Prostate gland (tissue), 2 donors: Measurements from ENCODE around the gene MICU1. TPM values are rescaled to one million over a fixed set of nuclear protein-coding genes. Genes with fewer than 3 reads are reported as not detected.

Source experiments
- DNase-seq: peaks from one replicate; pipeline ENCODE4 v3.0.0-alpha.2; 2019; ENCODE audit warnings: low spot score
- H3K27ac ChIP-seq, 2 donors: fragments of 200-600 bp; sonication (generic); 2 replicates each; pipeline ENCODE4 v1.5.1; 2017 to 2019
- H3K27me3 ChIP-seq: fragments of 200-600 bp; sonication (generic); replicated peaks from 2 replicates; pipeline ENCODE4 v1.5.1; 2019; ENCODE audit not compliant: insufficient read depth
- H3K36me3 ChIP-seq, 2 donors: fragments of 200-600 bp; sonication (generic); 1 replicate in 1 of 2; 2 replicates in 1 of 2; pipeline versions ENCODE4 v1.5.1 to v1.8.1; 2017 to 2019
- H3K4me1 ChIP-seq: fragments of 200-600 bp; sonication (generic); replicated peaks from 2 replicates; pipeline ENCODE4 v1.5.1; 2019
- H3K4me3 ChIP-seq, 2 donors: fragments of 200-600 bp; sonication (generic); 2 replicates each; pipeline ENCODE4 v1.5.1; 2017 to 2019
- H3K9me3 ChIP-seq: fragments of 200-600 bp; sonication (generic); 2 replicates; pipeline ENCODE4 v1.5.1; 2017
- POLR2A ChIP-seq: fragments of 450-650 bp; IDR thresholded peaks from one replicate; pipeline ENCODE4 v1.6.1; 2016; ENCODE audit warnings: antibody characterized with exemption, mild to moderate bottlenecking
- POLR2AphosphoS5 ChIP-seq: sonication (generic); formaldehyde crosslinking; IDR thresholded peaks from one replicate; pipeline ENCODE4 v1.6.1; 2017; ENCODE audit warnings: antibody characterized with exemption
- WGBS: methylation state at CpG from one replicate; pipeline ENCODE4 v1.1.5; 2018; 5-methylcytosine and 5-hydroxymethylcytosine counted together
- intact Hi-C: fragments of 100-400 bp; cut with DNase I; formaldehyde crosslinking; loops from one replicate; pipeline ENCODE4 v1.14.2; 2022
- total RNA-seq, 2 donors: library from RNA; depleted of rRNA; stranded (reverse); fragments of >200 nt; gene quantifications; one replicate each; pipeline ENCODE4 v1.1.0, GENCODE V29; 2016
- TF ChIP-seq, protein P1 (sequence below), 4 experiments: fragments of 200-600 bp in 2 of 4; fragments of 450-650 bp in 2 of 4; sonication (generic) in 2 of 4; IDR thresholded peaks; 1 replicate in 3 of 4; 2 replicates in 1 of 4; pipeline ENCODE4 v1.5.1; 2016 to 2019; ENCODE audit warnings: antibody characterized with exemption in 4 of 4, mild to moderate bottlenecking in 2 of 4, moderate library complexity in 2 of 4

Gene MICU1
- total RNA-seq, 2 donors from 2014 or later: 41.0 to 42.0 TPM

- H3K27ac ChIP-seq: no peak overlapping the region
- TF ChIP-seq POLR2AphosphoS5 (no peak), POLR2A (no peak)
- TF ChIP-seq, protein P1, sequence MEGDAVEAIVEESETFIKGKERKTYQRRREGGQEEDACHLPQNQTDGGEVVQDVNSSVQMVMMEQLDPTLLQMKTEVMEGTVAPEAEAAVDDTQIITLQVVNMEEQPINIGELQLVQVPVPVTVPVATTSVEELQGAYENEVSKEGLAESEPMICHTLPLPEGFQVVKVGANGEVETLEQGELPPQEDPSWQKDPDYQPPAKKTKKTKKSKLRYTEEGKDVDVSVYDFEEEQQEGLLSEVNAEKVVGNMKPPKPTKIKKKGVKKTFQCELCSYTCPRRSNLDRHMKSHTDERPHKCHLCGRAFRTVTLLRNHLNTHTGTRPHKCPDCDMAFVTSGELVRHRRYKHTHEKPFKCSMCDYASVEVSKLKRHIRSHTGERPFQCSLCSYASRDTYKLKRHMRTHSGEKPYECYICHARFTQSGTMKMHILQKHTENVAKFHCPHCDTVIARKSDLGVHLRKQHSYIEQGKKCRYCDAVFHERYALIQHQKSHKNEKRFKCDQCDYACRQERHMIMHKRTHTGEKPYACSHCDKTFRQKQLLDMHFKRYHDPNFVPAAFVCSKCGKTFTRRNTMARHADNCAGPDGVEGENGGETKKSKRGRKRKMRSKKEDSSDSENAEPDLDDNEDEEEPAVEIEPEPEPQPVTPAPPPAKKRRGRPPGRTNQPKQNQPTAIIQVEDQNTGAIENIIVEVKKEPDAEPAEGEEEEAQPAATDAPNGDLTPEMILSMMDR (IDR thresholded peaks at IDR 0.05): no peak
- no peaks in the 10 kb centered on the region for H3K36me3 ChIP-seq
- 72% methylated on average over 5 of the region's 5 CpGs for WGBS
- no peaks in the 10 kb centered on the region for H3K27me3 ChIP-seq
- intact Hi-C loops: no loop called here
- no peak overlapping the region for H3K4me3 ChIP-seq
- DNase-seq: no peak
- H3K9me3 ChIP-seq: no peaks in the 10 kb centered on the region
- H3K4me1 ChIP-seq: no peaks in the 10 kb centered on the region
Measured at GRCh38 chr10:72375585-72375984, 250.3 kb downstream of the MICU1 start.

GRCh38 chr10:72375173-72375572 is 250.7 kb downstream of the MICU1 start:
- no peak for TF ChIP-seq POLR2A
- TF ChIP-seq POLR2AphosphoS5: no peak
- Histone ChIP-seq H3K27me3 (no peaks in the 10 kb centered on the region), H3K36me3 (no peaks in the 10 kb centered on the region), H3K9me3 (no peaks in the 10 kb centered on the region), H3K4me3 (no peak overlapping the region), H3K4me1 (no peaks in the 10 kb centered on the region), H3K27ac (no peak overlapping the region)
- intact Hi-C loops: no loop called here
- whole genome bisulfite sequencing: 90% methylated on average over 3 of the region's 3 CpGs
- DNase-seq: no peak

- no peaks in the 10 kb centered on the region for H3K4me1 ChIP-seq
- no peak overlapping the region for H3K4me3 ChIP-seq
- H3K36me3 ChIP-seq: peaks cover 0 to 8% of the 10 kb centered on the region in 2 donors
- no peak overlapping the region for H3K27ac ChIP-seq
- intact Hi-C loops: no loop called here
- no peaks in the 10 kb centered on the region for H3K9me3 ChIP-seq
- no peaks in the 10 kb centered on the region for H3K27me3 ChIP-seq
- TF ChIP-seq, protein P1 (IDR thresholded peaks at IDR 0.05): no peak
- no peak for TF ChIP-seq POLR2AphosphoS5
- TF ChIP-seq POLR2A: no peak
- no peak for DNase-seq
Measured at GRCh38 chr10:72370201-72370722, 255.6 kb downstream of the MICU1 start.

DNA sequence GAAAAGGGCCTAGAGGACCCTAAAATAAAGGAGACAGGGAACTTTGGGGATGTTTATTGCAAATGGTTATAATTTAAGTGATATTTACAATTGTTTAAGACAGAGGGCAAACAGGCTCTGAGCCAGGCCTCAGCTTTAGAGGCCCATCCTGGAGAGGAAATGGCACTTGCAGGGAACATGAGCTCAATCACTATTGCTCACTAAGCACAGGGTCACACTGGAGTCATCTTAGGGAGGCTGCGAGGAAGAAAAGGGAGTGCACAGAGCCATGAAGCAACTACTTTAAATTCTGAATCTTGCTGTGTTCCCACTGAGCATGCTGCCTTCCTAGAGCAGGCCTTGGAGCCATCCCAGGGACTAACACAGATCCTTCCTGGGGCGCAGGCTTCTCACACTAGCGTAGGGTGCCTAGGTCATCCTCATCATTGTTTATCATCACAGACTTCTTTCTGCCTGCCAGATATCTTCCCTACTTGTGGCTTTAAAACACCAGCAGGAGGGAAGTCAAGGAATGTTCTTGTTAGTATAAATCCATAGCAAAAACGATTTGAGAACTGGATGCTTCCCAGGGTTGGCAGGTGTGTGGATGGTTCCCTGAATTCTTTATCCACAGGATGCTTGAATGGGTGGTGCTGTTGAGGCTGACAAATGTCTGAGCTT is 258.4 kb downstream of the MICU1 start:
- 80% methylated on average over 4 of the region's 4 CpGs for WGBS
- intact Hi-C loops: loop anchor here (10.0 kb wide), 2 partner anchors 507 to 697 kb away; no protein-coding TSS in a partner anchor

GRCh38 chr10:72365106-72365895 is 260.6 kb downstream of the MICU1 start:
- intact Hi-C loops: loop anchor here (2.0 to 10.0 kb wide), 3 partner anchors 470 to 700 kb away; no protein-coding TSS in a partner anchor
- H3K27me3 ChIP-seq: no peaks in the 10 kb centered on the region
- H3K9me3 ChIP-seq: no peaks in the 10 kb centered on the region
- 82% methylated on average over 7 of the region's 7 CpGs for WGBS
- H3K4me3 ChIP-seq: no peak overlapping the region
- H3K4me1 ChIP-seq: no peaks in the 10 kb centered on the region
- DNase-seq: no peak
- peaks cover 0 to 8% of the 10 kb centered on the region in 2 donors for H3K36me3 ChIP-seq
- H3K27ac ChIP-seq: no peak overlapping the region
- TF ChIP-seq POLR2A: no peak
- no peak for TF ChIP-seq POLR2AphosphoS5
- TF ChIP-seq, protein P1 (IDR thresholded peaks at IDR 0.05): no peak

More for the DNA sequence above, 258.4 kb downstream of the MICU1 start:
- Histone ChIP-seq H3K9me3 (no peaks in the 10 kb centered on the region), H3K36me3 (peaks cover 0 to 8% of the 10 kb centered on the region in 2 donors), H3K27me3 (no peaks in the 10 kb centered on the region), H3K4me1 (no peaks in the 10 kb centered on the region), H3K27ac (no peak overlapping the region), H3K4me3 (no peak overlapping the region)
- TF ChIP-seq, protein P1 (IDR thresholded peaks at IDR 0.05): no peak
- TF ChIP-seq POLR2AphosphoS5 (no peak), POLR2A (no peak)
- no peak for DNase-seq
